Adrenal gland (tissue), 5 donors: Measurements from ENCODE around the gene ARHGAP31.

Experiments
- POLR2A ChIP-seq, 2 donors: fragments of 450-650 bp; IDR thresholded peaks; one replicate each; pipeline ENCODE4 v1.6.1; 2017; ENCODE audit warnings: antibody characterized with exemption in 2 of 2, mild to moderate bottlenecking in 2 of 2, moderate library complexity in 1 of 2
- TF ChIP-seq, protein P1 (sequence below), 6 experiments: fragments of 450-650 bp in 4 of 6; fragments of 200-600 bp in 2 of 6; sonication (generic) in 1 of 6; IDR thresholded peaks; 1 replicate in 5 of 6; 2 replicates in 1 of 6; pipeline versions ENCODE4 v1.5.1 to v1.8.0; 2016 to 2021; ENCODE audit warnings: antibody characterized with exemption in 6 of 6, mild to moderate bottlenecking in 2 of 6, moderate library complexity in 1 of 6
- donor health status: DM: no; HTN: no; CAD: no.

DNA sequence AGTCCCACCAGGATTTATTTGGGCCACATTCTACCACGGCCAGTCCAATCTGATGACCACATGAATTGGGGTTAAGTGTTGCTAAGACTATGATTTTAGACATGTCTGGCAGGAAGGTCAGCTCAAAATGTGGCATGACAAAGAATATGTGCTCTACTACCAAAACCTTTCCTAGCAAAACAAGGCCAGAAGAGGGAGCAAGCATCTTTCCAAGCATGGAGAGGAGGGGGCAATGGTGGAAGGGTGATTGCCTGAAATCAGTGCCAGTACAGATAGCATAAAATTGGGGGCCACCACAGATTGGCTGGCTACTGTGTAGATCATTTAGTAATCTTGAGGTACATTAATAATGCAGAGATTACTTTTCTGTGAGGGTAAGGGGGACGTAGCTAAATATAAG is 126.0 kb downstream of the ARHGAP31 start:
- TF ChIP-seq, protein P1, sequence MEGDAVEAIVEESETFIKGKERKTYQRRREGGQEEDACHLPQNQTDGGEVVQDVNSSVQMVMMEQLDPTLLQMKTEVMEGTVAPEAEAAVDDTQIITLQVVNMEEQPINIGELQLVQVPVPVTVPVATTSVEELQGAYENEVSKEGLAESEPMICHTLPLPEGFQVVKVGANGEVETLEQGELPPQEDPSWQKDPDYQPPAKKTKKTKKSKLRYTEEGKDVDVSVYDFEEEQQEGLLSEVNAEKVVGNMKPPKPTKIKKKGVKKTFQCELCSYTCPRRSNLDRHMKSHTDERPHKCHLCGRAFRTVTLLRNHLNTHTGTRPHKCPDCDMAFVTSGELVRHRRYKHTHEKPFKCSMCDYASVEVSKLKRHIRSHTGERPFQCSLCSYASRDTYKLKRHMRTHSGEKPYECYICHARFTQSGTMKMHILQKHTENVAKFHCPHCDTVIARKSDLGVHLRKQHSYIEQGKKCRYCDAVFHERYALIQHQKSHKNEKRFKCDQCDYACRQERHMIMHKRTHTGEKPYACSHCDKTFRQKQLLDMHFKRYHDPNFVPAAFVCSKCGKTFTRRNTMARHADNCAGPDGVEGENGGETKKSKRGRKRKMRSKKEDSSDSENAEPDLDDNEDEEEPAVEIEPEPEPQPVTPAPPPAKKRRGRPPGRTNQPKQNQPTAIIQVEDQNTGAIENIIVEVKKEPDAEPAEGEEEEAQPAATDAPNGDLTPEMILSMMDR (IDR thresholded peaks at IDR 0.05) = no peak
- no peak for TF ChIP-seq POLR2A (IDR thresholded peaks at IDR 0.05)
